ENCODE data around the gene ZNF532. TPM values are rescaled to one million over a fixed set of nuclear protein-coding genes. Genes with fewer than 3 reads are reported as not detected.
"Not testable (repeated sequence)": the region's sequence is repeated elsewhere in the genome, so short reads cannot be mapped to it uniquely, and the experiment has no call there.

Gene ZNF532
- total and polyA plus RNA-seq, 12 donors, result 11.6 to 34.8 (median 22.6) TPM

DNA sequence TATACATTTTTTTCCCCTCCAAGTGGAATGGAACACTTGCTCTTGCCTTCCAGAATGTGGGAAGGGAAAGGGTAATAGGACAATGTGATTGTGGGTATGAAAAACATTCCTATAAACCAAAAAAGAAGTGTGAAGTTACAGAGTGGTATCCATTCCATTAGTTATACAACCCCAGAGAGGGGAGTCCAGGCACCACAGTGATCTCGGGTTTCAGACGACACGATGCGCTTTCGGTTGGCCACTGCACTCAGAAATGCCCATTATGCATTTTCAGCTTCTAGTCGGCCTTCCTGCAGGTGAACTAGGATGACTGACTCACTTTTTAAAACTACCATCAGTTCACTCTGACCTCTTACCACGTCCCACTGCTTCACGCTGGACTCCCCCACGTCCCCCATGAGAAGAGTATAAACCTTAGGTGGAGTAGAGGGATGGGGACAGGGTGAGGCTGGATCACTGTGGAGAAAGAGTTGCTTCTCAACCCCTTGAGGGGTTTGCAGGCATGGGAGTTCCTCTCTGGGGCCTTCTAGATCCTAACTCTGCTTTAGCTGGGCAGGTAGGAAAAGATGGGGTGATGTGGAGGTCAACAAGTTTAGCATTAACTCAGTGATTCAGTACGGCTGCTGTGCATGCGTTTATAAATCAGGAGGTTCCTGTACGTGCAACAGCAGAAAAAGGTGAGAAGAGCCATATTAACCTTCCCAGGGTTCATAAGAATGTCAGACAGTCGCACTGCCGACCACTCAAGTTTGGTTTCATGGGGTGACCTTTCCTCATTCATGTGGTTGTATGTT lies 50.5 kb downstream of the ZNF532 start:
- no peak overlapping the region for H3K27ac ChIP-seq
- peaks cover 0 to 16% of the 10 kb centered on the region in 2 donors for H3K36me3 ChIP-seq (replicated peaks in 1 of 2)
- H3K27me3 ChIP-seq, result no peaks in the 10 kb centered on the region
- WGBS, 4 donors, result 92 to 96% (median 94%) methylated on average over 14 of the region's 14 CpGs
- DNase-seq, result no peak
- no peak overlapping the region for H3K4me3 ChIP-seq
- no peak for TF ChIP-seq POLR2A (IDR thresholded peaks at IDR 0.05)
- TF ChIP-seq CTCF (IDR thresholded peaks at IDR 0.05), result no peak
- H3K4me1 ChIP-seq (replicated peaks in 1 of 2), result peaks cover 25 to 30% of the 10 kb centered on the region in 2 donors
- intact Hi-C loops (cut with DNase I), result no loop called here
- H3K9me3 ChIP-seq (replicated peaks in 1 of 3), result no peaks in the 10 kb centered on the region

GRCh38 chr18:58915995-58916394 lies 51.3 kb downstream of the ZNF532 start:
- Histone ChIP-seq H3K4me3 (no peak overlapping the region), H3K9me3 (replicated peaks in 1 of 3) (no peaks in the 10 kb centered on the region), H3K36me3 (replicated peaks in 1 of 2) (peaks cover 0 to 16% of the 10 kb centered on the region in 2 donors), H3K27me3 (no peaks in the 10 kb centered on the region), H3K27ac (no peak overlapping the region), H3K4me1 (replicated peaks in 1 of 2) (peaks cover 25 to 30% of the 10 kb centered on the region in 2 donors)
- 76 to 91% (median 80%) methylated on average over 1 of the region's 1 CpG for WGBS, 4 donors
- DNase-seq, result no peak
- intact Hi-C loops (cut with DNase I), result no loop called here
- TF ChIP-seq POLR2A (IDR thresholded peaks at IDR 0.05) (no peak), CTCF (IDR thresholded peaks at IDR 0.05) (no peak)

DNA sequence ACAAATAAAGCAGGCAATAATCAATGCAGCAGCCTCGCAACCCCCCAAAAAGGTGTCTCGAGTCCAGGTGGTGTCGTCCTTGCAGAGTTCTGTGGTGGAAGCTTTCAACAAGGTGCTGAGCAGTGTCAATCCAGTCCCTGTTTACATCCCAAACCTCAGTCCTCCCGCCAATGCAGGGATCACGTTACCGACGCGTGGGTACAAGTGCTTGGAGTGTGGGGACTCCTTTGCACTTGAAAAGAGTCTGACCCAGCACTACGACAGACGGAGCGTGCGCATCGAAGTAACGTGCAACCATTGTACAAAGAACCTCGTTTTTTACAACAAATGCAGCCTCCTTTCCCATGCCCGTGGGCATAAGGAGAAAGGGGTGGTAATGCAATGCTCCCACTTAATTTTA lies 55.3 kb downstream of the ZNF532 start:
- 92 to 95% (median 94%) methylated on average over 14 to 16 of the region's 16 CpGs for WGBS, 4 donors
- H3K36me3 ChIP-seq (replicated peaks in 1 of 2), result peaks cover 0 to 16% of the 10 kb centered on the region in 2 donors
- H3K27ac ChIP-seq; H3K9me3 ChIP-seq (replicated peaks in 1 of 3); H3K4me1 ChIP-seq (replicated peaks in 1 of 2); H3K4me3 ChIP-seq; H3K27me3 ChIP-seq; intact Hi-C loops (cut with DNase I); DNase-seq: not testable (repeated sequence)

DNA sequence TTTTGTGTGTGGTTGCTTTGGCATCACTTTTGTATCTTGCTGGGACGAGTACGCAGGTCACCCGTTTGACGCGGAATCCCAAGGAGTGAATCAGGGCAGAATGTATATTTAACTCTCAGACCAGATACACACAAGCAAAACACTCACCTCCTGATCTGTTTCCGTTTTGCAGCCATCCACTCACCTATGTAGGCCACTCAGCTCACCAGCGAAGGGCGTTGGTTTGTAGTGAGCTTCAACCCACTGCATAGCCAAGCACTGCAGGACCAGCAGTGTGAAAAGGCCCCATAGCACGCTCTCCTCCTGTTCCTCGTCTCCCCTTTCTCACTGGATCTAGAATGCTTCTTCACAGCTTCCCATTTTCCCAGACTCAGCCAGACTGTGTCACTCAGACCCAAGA lies 58.3 kb downstream of the ZNF532 start:
- intact Hi-C loops (cut with DNase I), result no loop called here
- DNase-seq, result no peak

More for the DNA sequence above, 58.3 kb downstream of the ZNF532 start:
- peaks cover 0 to 13% of the 10 kb centered on the region in 2 donors for H3K36me3 ChIP-seq (replicated peaks in 1 of 2)
- no peaks in the 10 kb centered on the region for H3K4me1 ChIP-seq (replicated peaks in 1 of 2)
- no peaks in the 10 kb centered on the region for H3K9me3 ChIP-seq (replicated peaks in 1 of 3)
- 95 to 100% (median 97%) methylated on average over 10 of the region's 10 CpGs for WGBS, 4 donors
- TF ChIP-seq CTCF (IDR thresholded peaks at IDR 0.05), result no peak
- TF ChIP-seq POLR2A (IDR thresholded peaks at IDR 0.05), result no peak
- H3K27me3 ChIP-seq, result no peaks in the 10 kb centered on the region
- no peak overlapping the region for H3K4me3 ChIP-seq
- H3K27ac ChIP-seq, result no peak overlapping the region
